Liver (tissue), 9 donors: Measurements from ENCODE around the gene CD46. TPM values are rescaled to one million over a fixed set of nuclear protein-coding genes. Genes with fewer than 3 reads are reported as not detected.
A peak's percentile ranks its signal among the peaks of the same experiment; 100 is the strongest.
"Not testable (repeated sequence)": the region's sequence is repeated elsewhere in the genome, so short reads cannot be mapped to it uniquely, and the experiment has no call there.

ENCODE experiments used
- DNase-seq: peaks from one replicate; pipeline ENCODE4 v3.0.0-alpha.2; 2017; ENCODE audit warnings: low spot score
- H3K27ac ChIP-seq, 2 donors: one replicate each; pipeline ENCODE4 v1.7.0; 2013; ENCODE audit warnings: inconsistent platforms in 2 of 2, low read length in 2 of 2, control low read depth in 1 of 2, low read depth in 1 of 2, mild to moderate bottlenecking in 1 of 2
- H3K27me3 ChIP-seq, 4 donors: one replicate each; pipeline versions ENCODE4 v1.6.1 to v1.7.0; 2013; ENCODE audit warnings: low read length in 3 of 4, inconsistent platforms in 1 of 4, mild to moderate bottlenecking in 1 of 4, moderate library complexity in 1 of 4; ENCODE audit not compliant: control insufficient read depth in 4 of 4, insufficient read depth in 4 of 4
- H3K36me3 ChIP-seq, 4 donors: one replicate each; pipeline versions ENCODE4 v1.6.1 to v1.7.0; 2013; ENCODE audit warnings: low read length in 3 of 4, mild to moderate bottlenecking in 3 of 4, low read depth in 1 of 4, moderate library complexity in 1 of 4; ENCODE audit not compliant: control insufficient read depth in 4 of 4, insufficient read depth in 3 of 4
- H3K4me1 ChIP-seq, 4 donors: one replicate each; pipeline versions ENCODE4 v1.6.1 to v1.7.0; 2013; ENCODE audit warnings: low read length in 3 of 4, mild to moderate bottlenecking in 3 of 4, moderate library complexity in 1 of 4; ENCODE audit not compliant: control insufficient read depth in 4 of 4, insufficient read depth in 4 of 4
- H3K4me3 ChIP-seq, 3 donors: one replicate each; pipeline versions ENCODE4 v1.6.1 to v1.7.0; 2013; ENCODE audit warnings: low read length in 3 of 3, control low read depth in 1 of 3, low read depth in 1 of 3, mild to moderate bottlenecking in 1 of 3
- H3K9ac ChIP-seq, 2 donors: one replicate each; pipeline ENCODE4 v1.7.0; 2013; ENCODE audit warnings: low read length in 2 of 2, mild to moderate bottlenecking in 2 of 2, moderate library complexity in 2 of 2, control low read depth in 1 of 2, low read depth in 1 of 2
- H3K9me3 ChIP-seq, 4 donors: one replicate each; pipeline versions ENCODE4 v1.6.1 to v1.7.0; 2013; ENCODE audit warnings: low read length in 3 of 4; ENCODE audit not compliant: control insufficient read depth in 4 of 4
- ATF3 ChIP-seq: IDR thresholded peaks from 2 replicates; pipeline ENCODE4 v1.6.1; 2016; ENCODE audit warnings: antibody characterized with exemption
- CTCF ChIP-seq: fragments of 150-350 bp; IDR thresholded peaks from 2 replicates; pipeline ENCODE4 v1.5.1; 2017; ENCODE audit warnings: improper control_type of control experiment, low read depth, low read length; ENCODE audit not compliant: missing input control
- HNF4A ChIP-seq, 2 donors: conservative IDR thresholded peaks; 2 replicates each; pipeline ENCODE4 v1.6.1; 2016; ENCODE audit warnings: antibody characterized with exemption in 2 of 2, mild to moderate bottlenecking in 2 of 2
- MAX ChIP-seq: IDR thresholded peaks from 2 replicates; pipeline ENCODE4 v1.6.1; 2016; ENCODE audit warnings: antibody characterized with exemption
- RAD21 ChIP-seq, 2 donors: IDR thresholded peaks; 2 replicates each; pipeline ENCODE4 v1.6.1; 2016; ENCODE audit warnings: antibody characterized with exemption in 2 of 2, mild to moderate bottlenecking in 2 of 2
- REST ChIP-seq: IDR thresholded peaks from 2 replicates; pipeline ENCODE4 v1.6.1; 2016; ENCODE audit warnings: antibody characterized with exemption, mild to moderate bottlenecking
- WGBS: extraction: QIAGEN DNeasy Blood & Tissue Kit; methylation state at CpG from one replicate; pipeline ENCODE4 v1.1.7; 2013; 5-methylcytosine and 5-hydroxymethylcytosine counted together
- polyA plus RNA-seq, 2 donors: library from polyadenylated mRNA; stranded (reverse) in 1 of 2; unstranded in 1 of 2; fragments of 200-250 nt in 1 of 2; fragments of >200 nt in 1 of 2; fragmentation: Nextera tagmentation in 1 of 2; extraction: Ambion mirVana in 1 of 2; gene quantifications; one replicate each; pipeline versions ENCODE4 v1.2.1 to v1.2.3, GENCODE V29; 2013 to 2015
- total RNA-seq, 2 donors: library from RNA; depleted of rRNA; stranded (reverse); fragments of >200 nt; gene quantifications; one replicate each; pipeline ENCODE4 v1.2.3, GENCODE V29; 2014
- donor health status: healthy.
- donor health status: healthy.
- donor health status: healthy.
- donor health status: healthy.
- donor health status: healthy.

CD46 gene
- total and polyA plus RNA-seq, 4 donors: 71.3 to 177 (median 121) TPM

- TF ChIP-seq REST: no peak
These were observed 49.5 kb upstream of the CD46 start (continued) for GRCh38 chr1:207702317-207702716.

- WGBS: 74% methylated on average over 5 of the region's 5 CpGs
- no peaks in the 10 kb centered on the region for H3K27me3 ChIP-seq
- TF ChIP-seq MAX: no peak
- peak in 1 of 2 donors; percentile 6 for TF ChIP-seq HNF4A (conservative IDR thresholded peaks at IDR 0.05)
- no peak for TF ChIP-seq ATF3
These were observed 48.1 kb upstream of the CD46 start for GRCh38 chr1:207703712-207704111.

GRCh38 chr1:207708004-207708403 lies 43.9 kb upstream of the CD46 start:
- WGBS: 90% methylated on average over 3 of the region's 3 CpGs

More at GRCh38 chr1:207703712-207704111, 48.1 kb upstream of the CD46 start:
- Histone ChIP-seq H3K9ac (no peak overlapping the region), H3K27ac (no peak overlapping the region), H3K4me1 (no peaks in the 10 kb centered on the region), H3K4me3 (no peak overlapping the region), H3K36me3 (no peaks in the 10 kb centered on the region), H3K9me3 (no peaks in the 10 kb centered on the region)
- DNase-seq: no peak

GRCh38 chr1:207711285-207711684 lies 40.6 kb upstream of the CD46 start:
- Histone ChIP-seq H3K9ac (no peak overlapping the region), H3K27ac (no peak overlapping the region), H3K4me1 (peaks cover 0 to 3% (median 0%) of the 10 kb centered on the region in 4 donors), H3K27me3 (no peaks in the 10 kb centered on the region), H3K9me3 (peaks cover 0 to 4% (median 0%) of the 10 kb centered on the region in 4 donors), H3K4me3 (no peak overlapping the region), H3K36me3 (no peaks in the 10 kb centered on the region)
- DNase-seq: no peak
- TF ChIP-seq HNF4A (conservative IDR thresholded peaks at IDR 0.05): no peak
- no peak for TF ChIP-seq REST
- TF ChIP-seq CTCF: peak; percentile 3
- TF ChIP-seq RAD21 (IDR thresholded peaks at IDR 0.05): peak in 1 of 2 donors; percentile 46
- WGBS: 58% methylated on average over 5 of the region's 5 CpGs

More at GRCh38 chr1:207708004-207708403, 43.9 kb upstream of the CD46 start:
- not testable (repeated sequence) for H3K36me3 ChIP-seq, DNase-seq, H3K9me3 ChIP-seq, H3K27ac ChIP-seq, H3K4me3 ChIP-seq, H3K27me3 ChIP-seq, H3K4me1 ChIP-seq, H3K9ac ChIP-seq

- not testable (repeated sequence) for DNase-seq, H3K27ac ChIP-seq
- 62% methylated on average over 3 of the region's 3 CpGs for WGBS
These were observed 39.2 kb upstream of the CD46 start for GRCh38 chr1:207712701-207713100.

More at GRCh38 chr1:207712701-207713100, 39.2 kb upstream of the CD46 start:
- H3K4me3 ChIP-seq, H3K9me3 ChIP-seq, H3K4me1 ChIP-seq, H3K27me3 ChIP-seq, H3K36me3 ChIP-seq, H3K9ac ChIP-seq: not testable (repeated sequence)
